Stimulated activated CD4-positive, alpha-beta T cell treated with anti-CD3 and anti-CD28 coated beads, Interleukin-2, amount 100 ng/mL, for 4 hours (primary cell): ENCODE results near the gene SH3BP4.

Experiments
- DNase-seq: peaks from one replicate; pipeline ENCODE4 v3.0.0-alpha.2; 2020; ENCODE audit warnings: low read depth

The SH3BP4 gene

DNA sequence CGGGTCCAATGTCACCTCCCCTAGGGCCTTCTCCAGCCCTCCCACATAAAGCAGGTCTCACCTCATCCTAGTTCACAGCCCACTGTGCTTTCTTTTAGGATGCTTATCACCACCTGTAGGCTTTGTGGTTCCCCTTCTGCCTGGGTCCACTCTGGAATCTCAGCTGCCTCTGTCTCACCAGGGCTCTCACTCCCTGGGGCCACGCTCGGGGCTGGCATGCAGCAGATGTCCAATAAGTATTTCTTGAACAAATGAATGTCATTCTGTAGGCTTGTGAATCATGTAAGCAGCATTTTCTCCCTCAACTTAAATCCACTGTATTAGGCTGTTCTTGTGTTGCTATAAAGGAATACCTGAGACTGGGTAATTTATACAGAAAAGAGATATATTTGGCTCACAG lies 4.3 kb upstream of the SH3BP4 start:
- no peak for DNase-seq

DNA sequence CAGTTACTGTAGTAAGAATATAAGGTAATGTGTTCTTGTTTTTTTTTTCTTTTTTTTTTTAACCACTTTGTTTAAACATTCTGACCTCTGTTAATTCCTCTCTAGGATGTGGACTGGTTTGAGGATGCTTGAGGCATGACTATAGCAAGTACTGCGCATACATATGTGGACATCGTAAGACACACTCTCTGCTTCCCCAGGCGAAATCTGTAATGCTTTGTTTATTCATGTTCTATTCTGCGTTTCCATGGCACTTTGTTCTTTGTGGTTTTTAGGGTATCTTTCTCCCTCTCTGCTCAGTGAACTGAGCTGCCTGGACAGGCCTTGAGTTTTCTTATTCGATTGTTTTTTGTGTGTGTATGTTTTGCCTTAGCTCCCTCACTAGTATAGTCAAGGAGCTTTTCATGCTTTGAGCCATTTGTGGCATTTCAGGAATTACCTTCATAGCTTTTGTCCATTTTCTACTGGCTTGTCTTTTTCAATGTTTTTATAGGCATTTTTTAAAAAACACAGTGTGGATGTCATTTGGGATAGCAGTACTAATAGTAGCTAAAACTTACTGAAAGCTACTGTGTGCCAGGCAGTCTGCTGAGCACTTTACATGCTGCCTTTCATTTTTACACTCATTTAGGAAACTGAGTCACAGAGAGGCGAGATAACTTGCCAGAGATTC lies 1.9 kb upstream of the SH3BP4 start:
- DNase-seq, result no peak

DNA sequence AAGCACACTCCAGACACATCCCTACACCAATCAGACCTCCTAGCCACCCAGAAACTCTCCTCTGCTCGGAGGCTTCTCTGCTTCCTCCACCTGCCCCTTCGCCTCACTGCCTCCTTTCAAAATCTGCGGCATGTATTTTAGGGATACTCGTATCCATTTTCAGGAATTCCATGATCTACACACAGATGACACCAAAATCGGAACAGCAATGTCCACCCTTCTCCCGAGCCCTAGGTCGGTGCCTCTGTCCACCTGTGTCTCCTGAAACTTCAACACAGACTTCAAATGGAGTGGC lies 1.4 kb upstream of the SH3BP4 start:
- no peak for DNase-seq

DNA sequence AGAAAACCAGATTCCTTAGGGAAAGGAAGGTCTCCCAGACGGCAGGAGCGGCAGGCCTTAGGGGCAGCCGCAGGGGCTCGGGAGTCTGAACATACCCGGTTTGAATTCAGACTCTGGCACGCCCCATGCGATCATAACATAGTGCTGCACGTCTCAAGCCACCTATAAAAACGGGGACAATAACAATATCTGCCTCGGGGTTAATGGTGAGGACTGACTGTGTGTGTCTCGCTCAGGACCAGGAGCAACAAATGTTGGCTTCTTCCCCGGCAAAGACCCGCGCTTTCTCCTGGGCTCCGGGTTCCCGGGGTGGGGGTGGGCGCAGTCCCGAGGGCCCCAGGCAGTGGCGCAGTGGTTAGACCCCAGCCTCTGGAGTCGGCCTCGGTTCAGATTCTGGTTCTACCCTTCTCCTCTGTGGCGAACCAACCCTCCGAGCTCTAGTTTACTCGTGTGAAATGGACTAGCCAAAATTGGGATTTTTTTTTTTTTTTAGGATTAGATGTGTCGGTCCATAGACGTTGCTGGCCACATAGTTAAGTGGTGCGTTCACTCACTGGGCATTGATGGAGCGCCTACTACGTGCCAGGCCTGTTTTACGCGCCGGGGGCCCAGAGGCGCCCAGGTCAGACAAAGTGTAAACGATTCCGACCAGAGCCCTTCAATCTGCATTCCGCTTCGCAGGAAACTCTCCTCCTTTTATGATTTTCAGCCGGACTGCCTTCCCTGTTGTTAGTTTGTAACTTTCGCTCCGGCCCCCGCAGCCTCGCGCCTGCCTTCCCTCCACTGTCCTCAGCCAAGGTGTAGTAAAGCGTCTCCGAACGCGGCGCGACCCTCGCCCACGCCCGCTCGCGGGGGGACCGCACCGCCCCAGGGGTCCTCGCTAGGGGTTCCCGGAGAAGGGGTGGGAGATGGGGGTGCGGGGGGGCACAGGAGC lies 820 bp upstream of the SH3BP4 start:
- DNase-seq, result no peak

DNA sequence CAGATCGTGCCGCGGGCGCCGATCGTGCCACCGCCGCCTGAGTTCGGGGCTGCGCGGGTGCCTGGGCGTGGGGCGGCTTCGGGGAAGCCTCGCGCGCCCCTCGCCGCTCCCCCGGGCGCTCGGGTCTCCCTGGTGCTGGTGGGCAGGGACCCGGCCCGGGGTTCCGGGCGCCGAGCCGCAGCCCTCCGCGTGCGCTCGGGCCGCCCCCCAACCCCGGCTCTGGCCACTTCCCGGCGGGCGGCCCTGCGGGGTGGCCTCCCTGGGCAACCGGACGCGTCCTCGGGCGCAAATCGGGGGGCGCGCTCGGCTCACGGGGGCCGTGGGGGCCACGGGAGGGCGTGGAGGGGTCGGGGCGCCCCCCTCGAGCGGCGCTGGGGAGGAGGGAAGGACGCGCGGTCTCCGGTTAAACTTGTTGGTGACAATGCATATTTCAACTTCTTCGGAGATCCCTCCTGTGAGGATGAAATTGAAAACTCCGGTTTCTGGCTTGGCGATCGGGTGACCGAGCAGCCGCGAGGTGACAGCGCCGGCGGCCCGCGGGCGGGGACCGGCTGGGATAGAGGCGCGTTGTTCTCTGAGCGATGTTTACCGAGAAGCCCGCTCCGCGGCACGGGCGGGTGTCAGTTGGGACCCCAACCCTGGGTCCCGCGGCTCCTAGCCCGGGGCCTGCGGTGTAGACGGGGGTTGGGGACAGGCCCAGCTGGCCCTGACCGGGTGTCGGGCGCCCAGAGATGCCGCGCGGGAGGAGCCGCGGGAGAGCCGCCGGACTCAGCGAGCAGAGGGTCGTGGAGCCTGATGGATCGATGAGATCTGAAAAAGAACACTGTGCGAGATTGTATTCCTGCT lies 676 bp downstream of the SH3BP4 start:
- no peak for DNase-seq

DNA sequence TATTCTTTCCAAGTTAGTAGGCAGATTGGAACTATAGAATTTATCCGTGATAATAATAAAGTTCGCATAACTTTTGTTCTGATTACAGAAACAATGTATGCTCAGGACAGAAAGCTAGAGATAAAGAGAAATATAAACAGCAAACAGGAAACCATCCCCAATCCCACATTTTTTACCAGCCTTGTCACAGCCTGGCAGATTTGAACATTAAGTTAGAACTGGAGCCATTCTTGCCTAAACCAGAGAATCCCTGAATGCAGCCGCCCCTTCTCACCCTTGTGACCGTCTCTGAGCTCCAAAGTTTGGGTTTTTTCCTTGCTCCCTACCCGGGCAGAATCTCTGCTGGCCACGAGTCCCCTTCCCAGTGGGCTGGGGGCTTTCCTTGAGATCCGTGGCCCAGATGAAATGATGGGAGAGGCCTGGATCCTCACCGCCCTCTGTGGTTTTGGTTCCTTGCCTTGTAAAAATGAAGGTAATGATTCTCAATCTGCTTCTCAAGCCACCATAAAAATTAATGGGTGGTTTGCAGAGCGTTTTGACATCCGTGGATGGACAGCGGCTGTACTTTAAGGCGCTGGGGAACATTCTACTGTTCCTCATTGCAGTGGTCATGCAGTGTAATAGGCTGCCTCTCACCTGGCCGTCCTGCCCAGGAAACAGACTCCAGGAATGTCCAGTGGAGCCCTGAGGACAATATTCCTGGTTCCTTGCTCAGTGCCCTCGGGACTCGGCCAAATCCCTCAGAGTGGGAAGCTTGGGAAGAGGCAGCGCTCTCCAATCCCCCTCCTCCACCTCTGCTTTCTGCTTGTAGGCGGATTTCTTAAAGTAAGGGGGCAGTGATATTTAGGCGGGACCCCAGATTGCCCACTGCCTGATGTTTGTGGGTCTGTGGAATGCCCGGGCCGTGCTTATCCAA lies 1.6 kb downstream of the SH3BP4 start:
- DNase-seq, result no peak

DNA sequence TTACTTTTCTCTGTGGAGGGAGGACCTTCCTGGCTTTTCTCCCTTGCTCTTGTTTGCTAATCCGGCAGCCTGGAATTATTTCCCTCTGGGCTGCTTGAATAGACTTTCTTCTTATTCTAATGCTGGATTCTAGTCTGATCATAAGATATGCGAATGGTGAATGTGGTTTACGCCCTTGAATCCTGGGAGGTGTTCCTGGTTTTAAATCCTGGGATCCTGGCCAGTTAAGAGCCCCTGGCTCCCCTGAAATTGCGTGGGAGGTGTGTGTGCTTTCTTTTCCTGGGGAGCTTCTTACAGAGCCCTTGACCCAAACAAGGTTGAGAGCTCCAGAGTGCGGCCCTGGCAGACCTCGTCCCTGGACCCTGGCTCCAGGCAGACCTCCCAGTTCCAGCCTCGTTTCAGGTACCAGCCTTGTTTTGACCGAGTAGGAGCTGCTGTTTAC lies 2.8 kb downstream of the SH3BP4 start:
- no peak for DNase-seq

DNA sequence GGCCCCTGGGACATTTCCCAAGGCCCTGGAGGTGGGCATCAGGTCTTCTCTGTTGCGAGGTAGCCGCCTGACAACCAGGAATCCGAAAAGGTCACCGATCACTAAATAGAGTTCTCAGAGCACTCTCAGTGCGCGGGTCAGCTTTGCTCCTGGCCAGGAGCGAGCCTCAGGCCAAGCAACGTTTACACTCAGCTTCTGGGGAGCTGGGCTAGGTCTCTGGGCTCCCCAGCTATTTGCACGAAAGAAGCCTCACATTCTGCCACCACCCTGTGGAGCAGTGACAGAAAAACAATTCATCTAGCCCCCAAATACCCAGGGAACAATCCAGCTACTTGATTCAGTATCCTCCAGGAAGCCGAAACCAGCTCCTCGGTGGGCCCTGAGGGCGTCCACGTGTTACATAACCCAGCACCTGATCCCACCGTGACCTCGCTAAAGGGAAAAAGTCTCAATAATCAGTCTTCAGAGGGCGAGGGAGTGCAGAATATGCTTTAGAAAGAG lies 3.3 kb downstream of the SH3BP4 start:
- no peak for DNase-seq

DNA sequence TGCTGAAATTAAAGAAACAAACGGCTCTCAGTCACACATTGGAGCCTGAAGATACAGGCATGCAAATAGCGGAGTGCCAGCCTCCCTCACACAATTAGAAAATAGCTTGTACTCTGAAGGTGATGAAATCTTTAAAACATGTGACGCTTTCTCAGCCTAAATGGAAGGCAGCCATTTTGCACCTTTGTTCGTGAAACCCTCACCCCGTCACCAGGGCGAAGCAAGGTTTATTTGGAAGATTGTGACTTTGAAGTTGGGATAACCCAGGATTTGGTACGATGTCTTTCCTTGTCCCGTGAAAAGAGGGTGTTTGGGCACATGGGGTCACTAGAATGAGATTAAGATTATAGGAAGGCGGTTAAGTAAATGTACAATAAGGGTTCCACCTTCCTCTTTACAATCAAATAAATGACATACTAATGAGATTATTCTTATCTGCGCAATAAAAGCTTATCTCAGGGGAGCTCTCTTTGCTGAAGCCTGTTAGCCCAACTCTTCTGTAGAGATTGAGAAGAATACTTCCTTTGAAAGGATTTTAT lies 4.2 kb downstream of the SH3BP4 start:
- DNase-seq, result no peak

DNA sequence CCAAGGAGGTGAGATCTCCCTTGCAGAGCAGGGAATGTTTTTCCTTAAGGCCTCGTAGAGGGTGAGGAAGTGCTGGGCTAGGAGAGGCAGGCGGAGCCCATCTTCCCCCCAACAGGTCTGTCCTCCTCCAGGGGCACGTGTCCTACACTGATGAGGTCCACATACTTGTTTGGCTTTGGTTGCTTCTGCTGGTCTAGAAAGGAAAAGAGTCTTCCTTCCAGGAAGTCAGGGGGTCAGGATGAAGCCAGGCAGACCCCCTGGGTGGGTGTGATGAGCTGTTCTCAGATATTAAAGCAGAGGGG lies 6.0 kb downstream of the SH3BP4 start:
- DNase-seq, result no peak

DNA sequence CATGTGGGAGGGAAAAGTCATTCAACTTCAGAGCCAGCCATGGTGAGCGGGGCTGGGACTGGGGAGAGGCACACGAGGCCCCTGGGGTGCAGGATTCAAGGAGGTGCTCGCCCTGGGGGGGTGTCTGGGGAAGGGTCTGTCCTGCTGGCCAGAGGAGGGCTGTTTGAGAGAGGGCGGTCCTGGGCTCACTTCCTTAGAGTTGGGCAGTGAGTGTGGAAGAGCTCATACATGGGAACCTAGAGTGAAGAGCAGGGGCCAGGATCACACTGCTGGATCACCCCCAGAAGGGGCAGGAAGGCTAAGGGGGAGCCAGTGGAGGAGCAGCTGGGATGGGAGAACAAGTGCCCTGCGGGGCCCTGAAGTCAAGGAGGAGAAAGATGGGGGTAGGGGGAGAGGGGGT lies 6.5 kb downstream of the SH3BP4 start:
- DNase-seq, result no peak

DNA sequence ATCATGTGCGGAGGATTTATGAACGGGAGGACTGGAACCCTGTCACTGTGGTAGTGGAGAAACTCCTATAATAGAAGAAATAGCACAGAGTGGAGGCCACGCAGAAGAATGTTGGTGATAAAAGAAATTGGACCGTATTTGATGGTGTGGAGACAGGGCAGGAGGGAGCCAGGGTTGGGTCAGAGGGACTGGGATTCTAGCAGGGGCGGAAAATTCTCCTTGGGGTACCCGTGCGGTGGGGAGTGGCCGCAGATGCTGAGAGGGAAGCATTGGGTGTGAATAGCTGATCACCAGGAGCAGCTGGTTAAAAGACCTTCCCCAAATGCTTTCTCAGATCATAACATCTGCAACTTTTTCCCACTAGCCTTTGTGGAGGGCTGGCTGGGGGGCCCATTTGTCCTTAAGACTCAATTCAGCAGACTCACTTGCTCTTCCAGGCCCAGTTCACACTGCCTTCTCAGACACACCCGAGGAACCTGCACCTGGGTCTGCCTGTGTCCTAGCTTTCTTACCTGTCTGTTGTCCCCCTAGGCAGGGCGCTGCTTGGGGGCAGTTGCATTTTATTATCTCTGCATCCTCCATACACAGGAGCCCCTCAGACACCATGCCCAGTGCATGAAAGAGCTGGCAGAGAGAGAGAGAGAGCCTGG lies 7.1 kb downstream of the SH3BP4 start:
- no peak for DNase-seq

DNA sequence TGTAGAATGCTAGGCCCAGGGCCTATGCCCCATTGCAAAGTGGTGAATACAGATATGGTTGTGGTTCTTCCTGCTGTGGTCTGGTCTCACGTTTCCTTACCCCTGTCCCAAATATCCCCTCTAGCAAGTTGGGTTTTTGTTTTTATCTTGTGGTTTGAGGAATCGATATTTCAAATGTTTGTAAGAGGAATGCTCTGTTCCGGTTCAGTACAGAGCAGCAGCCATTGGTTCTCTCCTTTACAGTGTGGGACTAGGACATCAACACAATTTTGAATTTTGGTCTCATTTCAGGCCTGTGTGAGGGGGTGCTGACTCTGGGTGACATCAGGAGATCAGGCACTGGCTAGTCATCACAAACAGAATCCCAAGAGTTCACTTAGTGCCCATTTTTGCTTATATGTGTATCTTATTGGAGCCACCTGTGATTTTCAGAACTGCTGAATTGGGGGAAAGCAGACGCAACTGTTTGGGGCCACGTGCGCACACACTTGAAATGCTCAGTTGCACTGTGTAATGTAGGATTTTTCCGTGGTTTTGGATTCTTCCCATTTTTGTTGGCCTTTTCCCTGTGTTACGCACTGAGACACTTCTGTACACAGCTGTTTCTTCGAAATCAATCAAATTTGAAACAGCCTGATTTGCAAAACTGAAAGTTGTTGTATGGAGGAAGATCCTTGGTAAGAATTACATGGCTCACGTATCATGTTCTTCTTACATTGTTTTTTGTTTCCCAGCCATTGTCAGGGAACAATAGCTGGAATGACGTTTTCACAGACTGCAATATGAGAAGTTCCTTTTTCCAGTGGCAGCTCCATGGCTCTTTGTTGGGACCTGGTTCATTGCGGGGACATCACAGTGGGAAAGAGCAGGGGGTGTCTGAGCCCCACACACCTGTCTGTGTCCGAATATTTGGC lies 8.6 kb downstream of the SH3BP4 start:
- DNase-seq, result no peak

DNA sequence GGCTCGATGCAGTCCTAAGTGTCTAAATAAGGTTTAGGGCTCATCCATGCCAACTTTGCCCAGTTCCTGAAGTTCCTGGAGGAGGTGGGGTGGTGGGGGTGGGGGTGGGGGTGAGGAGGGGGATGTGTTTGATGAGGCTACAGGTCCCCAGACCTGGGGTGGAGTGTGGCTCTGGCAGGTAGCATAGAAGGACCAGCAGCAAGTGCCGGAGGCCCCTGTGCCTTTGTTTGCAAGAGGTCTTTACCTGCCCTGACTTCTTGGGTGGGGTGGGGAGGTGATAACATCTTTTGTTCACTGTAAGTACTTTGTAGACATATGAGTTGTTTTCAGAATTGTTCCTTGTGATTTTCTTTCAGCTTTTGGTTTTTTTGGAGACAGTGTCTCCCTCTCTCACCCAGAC lies 10.0 kb downstream of the SH3BP4 start:
- DNase-seq, result no peak

DNA sequence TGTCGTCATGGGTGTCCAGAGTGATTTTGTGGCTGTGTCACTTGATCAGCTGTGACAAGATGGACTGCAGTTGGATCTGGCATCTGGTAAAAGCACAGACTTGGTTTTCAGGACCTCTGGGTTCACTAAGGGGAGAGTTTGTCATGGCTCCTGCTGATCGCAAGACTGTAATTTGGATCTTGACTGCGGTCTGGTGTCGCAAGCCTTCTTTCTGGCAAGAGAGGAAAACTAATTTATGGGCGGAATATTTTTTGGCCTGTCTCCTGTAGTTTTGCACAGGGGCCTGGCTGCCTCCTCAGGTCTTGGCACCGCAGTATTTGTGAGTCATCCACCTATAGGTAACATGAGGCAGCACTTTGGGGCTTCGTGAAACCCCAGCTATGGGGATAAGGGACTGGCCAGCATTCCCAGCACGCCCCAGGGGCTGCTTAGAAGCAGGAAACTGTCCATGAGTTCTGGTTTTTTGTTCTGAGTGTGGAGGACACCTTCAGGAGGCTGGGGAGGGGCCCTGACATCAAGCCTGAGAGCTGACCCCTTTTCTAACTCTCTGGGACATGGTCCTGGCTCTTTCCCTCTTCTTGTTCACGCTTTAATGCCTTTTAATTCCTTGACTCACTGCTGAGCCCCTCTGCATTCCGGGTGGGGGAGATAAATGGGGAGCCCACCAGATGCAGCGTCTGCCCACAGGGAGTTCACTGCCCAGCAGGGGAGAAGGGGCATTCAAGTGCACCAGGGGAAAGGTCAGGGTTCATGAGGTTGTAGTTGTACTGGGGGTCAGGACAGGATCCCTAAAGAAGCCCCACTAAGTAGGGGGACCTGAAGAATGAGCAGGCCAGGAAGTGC lies 12.2 kb downstream of the SH3BP4 start:
- DNase-seq, result no peak

DNA sequence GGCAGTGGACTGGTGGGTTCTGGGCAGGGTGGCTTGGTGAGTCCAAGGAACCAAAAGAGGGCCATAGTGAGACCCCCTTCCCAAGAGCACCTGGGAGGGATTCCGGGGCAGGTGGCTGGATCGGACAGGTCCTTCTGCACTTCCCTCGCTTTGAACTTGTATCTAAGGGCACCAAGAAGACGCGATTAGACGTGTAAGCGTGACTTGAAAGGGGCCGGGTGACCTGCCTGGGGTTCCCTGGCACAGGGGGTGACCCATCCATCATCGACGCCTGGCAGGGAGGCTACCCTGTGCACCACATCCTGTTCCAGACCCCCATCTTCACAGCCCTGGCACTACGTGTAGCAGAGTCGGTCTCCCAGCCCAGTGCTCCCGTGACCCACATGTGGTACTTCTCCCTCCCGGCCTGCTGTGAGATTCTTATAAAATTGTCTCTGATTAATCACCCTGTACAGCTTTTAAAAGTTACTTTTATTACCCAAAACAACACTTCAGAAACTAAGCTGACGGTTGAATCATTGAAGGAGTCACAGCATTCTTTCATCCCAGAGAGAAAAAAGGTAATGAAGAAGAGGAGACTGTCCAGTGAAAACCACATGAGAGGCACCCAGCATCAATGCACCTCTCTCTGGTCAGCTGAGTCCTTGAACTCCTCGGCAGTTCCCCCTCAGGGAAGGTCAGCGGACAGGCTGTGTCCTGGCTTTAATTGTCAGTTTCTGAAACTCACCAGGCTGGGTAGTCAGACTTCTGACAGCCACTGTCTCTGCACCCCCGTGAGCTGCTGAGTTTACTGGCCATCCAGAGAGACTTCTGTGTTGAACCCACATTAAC lies 13.0 kb downstream of the SH3BP4 start:
- no peak for DNase-seq

DNA sequence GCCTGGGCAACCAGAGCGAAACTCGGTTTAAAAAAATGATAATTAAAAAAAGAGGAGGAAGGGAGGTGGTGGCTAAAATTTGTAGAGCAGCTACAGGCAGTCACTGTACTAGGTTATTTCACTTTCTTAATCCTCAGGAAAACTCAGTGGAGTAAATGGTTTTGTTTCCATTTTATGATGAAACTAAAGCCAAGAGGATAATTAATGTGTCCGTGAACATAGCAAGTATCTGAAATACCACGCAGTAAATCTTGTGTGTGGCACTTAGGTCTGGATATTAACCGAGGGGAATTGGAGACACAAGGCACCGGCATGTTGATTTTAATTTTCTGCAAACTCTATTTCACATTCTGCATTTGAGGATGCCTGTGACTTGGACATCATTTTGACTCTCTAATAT lies 14.5 kb downstream of the SH3BP4 start:
- DNase-seq, result no peak
